ENCODE results near the gene REEP6.
A peak's percentile ranks its signal among the peaks of the same experiment; 100 is the strongest.

The REEP6 gene

DNA sequence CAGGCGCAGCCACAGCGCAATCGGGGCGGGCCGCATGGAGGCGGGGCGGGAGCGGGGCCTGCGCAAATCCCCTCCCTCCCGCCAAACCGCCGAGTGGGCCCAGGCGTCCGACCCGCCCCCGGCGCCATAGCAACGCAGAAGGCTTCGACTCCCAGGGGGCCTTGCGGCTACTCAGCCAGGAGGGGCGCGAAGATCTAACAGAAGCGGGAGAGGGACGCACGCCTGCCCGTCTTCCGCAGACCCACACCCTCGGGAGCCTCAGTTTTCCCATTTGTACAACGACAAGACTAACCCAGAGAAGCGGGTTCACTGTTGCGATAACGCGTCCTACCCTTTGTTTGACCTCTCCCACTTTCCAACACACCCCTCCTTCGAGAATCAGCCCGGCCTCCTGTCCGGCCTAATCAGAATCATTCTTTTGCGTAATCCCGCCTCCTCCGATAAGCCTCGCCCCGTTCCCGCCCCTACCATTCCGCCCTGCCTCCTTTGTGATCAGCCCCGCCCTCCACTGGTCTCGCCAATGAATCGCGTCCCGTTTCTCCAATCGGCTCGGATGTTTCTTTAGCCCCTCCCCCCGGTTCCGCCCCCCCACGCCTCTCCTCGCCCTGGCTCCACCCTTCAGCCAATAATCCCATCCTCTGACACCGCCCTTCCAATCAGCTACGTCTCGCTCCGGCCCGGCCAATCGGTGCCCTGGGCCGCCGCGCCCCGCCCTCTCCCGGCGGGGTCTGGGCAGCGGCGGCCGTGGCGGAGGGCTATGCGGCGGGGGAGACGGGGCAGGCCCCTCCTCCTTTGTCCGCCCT lies 469 bp upstream of the REEP6 start, which contains the start of gene PCSK4:
TSS of gene PCSK4 (minus strand) at position 40 of the 803 bp plus-strand sequence. CDS start at position 36, 4 bp downstream.
- no peak for TF ChIP-seq CTCF (IDR thresholded peaks at IDR 0.05; ENCODE audit: extremely low read depth, missing control alignments)
- DNase-seq (ENCODE audit: low spot score) = peak; percentile 99

GRCh38 chr19:1491849-1492170 lies 829 bp downstream of the REEP6 start:
- DNase-seq (ENCODE audit: low spot score) = no peak
- TF ChIP-seq CTCF (IDR thresholded peaks at IDR 0.05; ENCODE audit: extremely low read depth, missing control alignments) = no peak

DNA sequence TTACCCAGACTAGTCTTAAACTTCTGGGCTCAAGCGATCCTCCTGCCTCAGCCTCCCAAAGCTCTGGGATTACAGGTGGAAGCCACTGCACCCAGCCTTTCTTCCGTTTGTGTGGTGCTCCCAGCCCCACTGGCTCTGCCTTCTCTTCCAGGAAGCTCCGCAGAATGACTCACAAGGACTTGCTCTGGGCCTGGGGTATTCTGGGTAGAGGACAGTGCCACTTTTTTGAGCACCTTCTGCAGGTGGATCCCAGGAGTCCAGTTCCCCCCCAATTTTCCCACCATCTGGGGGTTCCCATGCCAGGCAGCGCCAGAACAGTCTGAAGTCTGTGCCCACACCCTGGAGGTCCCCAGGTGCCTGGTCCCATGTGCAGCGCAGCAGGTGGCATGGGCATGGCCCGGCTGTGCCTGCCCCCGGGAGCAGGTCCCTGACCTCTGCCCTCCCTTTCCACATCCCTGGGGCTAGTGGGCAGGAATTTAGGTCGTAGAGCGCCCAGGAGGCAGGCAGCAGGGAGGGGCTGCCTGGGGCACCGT lies 1.6 kb downstream of the REEP6 start:
- no peak for DNase-seq (ENCODE audit: low spot score)
- no peak for TF ChIP-seq CTCF (IDR thresholded peaks at IDR 0.05; ENCODE audit: extremely low read depth, missing control alignments)

- no peak for TF ChIP-seq CTCF (IDR thresholded peaks at IDR 0.05; ENCODE audit: extremely low read depth, missing control alignments)
- no peak for DNase-seq (ENCODE audit: low spot score)
Measured at GRCh38 chr19:1494115-1494815, 3.3 kb downstream of the REEP6 start.

DNA sequence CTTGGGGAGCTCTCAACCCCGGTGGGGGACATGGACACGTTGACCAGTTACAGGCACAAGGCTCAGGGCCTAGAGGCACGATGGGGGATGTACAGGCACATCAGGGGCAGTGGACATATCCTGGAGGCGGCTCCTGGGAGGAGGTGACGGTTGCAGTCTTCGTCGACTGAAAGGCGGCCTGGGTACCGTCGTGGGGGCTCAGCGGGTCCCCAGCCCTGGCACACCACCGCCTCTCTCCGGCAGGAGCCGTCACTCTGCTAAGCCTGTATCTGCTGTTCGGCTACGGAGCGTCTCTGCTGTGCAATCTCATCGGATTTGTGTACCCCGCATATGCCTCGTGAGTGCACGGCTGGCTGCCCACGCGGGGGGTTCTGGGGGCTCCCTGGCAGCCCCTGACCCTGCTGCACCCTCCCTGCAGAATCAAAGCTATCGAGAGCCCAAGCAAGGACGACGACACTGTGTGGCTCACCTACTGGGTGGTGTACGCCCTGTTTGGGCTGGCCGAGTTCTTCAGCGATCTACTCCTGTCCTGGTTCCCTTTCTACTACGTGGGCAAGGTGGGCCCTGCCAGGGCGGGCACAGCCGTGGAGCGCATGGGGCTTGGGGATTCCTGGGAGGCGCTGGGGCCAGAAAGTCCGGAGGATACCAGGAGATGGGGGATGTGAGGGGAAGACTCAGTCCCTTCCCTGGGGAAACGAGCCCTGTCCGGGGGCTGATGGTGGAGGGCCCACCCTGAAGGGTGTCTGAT lies 4.2 kb downstream of the REEP6 start:
- no peak for DNase-seq (ENCODE audit: low spot score)
- TF ChIP-seq CTCF (IDR thresholded peaks at IDR 0.05; ENCODE audit: extremely low read depth, missing control alignments) = no peak

DNA sequence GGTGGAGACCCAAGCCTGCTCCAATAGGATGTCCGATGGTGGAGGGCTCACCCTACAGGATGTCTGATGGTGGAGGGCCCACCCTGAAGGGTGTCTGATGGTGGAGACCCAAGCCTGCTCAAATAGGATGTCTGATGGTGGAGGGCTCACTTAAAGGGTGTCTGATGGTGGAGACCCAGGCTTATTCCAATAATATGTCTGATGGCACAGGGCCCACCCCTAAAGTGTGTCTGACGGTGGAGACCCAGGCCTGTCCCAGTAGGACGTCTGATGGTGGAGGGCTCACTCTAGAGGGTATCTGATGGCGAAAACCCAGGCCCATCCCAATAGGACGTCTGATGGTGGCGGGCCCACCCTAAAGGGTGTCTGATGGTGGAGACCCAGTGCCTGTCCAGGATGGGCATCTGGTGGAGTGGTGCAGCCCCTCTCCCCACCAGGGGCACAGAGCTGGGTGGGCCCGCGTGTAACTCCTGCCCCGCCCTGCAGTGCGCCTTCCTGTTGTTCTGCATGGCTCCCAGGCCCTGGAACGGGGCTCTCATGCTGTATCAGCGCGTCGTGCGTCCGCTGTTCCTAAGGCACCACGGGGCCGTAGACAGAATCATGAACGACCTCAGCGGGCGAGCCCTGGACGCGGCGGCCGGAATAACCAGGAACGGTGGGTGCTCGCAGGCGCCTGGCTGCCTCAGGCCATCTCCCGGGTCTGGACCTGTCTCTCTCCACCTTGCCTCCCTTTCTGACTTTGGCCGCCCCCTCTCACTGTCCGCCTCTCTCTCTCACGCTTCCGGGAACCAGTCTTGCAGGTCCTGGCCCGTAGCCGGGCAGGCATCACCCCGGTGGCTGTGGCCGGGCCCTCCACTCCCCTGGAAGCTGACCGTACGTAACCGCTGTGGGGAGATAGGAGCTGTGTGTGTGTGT lies 5.1 kb downstream of the REEP6 start:
- TF ChIP-seq CTCF (IDR thresholded peaks at IDR 0.05; ENCODE audit: extremely low read depth, missing control alignments) = no peak
- no peak for DNase-seq (ENCODE audit: low spot score)

All from GM20000 (cell line).